Esophagus squamous epithelium (tissue), 4 donors: Measurements from ENCODE around the gene IWS1.

ENCODE experiments used
- POLR2A ChIP-seq, 4 donors: fragments of 450-650 bp; IDR thresholded peaks; one replicate each; pipeline ENCODE4 v1.6.1; 2017; ENCODE audit warnings: antibody characterized with exemption in 4 of 4, mild to moderate bottlenecking in 4 of 4, moderate library complexity in 3 of 4
- TF ChIP-seq, protein P1 (sequence below), 6 experiments: fragments of 450-650 bp in 4 of 6; fragments of 200-600 bp in 2 of 6; sonication (generic) in 2 of 6; IDR thresholded peaks; one replicate each; pipeline ENCODE4 v1.5.1; 2016 to 2019; ENCODE audit warnings: antibody characterized with exemption in 6 of 6, mild to moderate bottlenecking in 4 of 6, moderate library complexity in 4 of 6

DNA sequence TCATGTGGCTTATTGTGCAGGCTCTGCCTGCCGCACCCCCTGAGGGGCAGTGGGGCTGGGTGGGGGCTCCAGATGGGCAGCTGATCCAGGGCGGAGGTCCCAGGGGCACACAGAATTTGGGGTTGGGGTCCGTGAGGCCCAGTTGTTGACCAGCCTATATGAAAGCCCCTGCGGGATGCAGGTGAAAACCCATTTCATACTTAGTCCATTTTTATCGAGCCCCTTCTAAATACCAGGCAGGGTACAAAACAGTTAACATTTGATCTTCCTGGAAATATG, 39.8 kb upstream of the IWS1 start:
- TF ChIP-seq, protein P1, sequence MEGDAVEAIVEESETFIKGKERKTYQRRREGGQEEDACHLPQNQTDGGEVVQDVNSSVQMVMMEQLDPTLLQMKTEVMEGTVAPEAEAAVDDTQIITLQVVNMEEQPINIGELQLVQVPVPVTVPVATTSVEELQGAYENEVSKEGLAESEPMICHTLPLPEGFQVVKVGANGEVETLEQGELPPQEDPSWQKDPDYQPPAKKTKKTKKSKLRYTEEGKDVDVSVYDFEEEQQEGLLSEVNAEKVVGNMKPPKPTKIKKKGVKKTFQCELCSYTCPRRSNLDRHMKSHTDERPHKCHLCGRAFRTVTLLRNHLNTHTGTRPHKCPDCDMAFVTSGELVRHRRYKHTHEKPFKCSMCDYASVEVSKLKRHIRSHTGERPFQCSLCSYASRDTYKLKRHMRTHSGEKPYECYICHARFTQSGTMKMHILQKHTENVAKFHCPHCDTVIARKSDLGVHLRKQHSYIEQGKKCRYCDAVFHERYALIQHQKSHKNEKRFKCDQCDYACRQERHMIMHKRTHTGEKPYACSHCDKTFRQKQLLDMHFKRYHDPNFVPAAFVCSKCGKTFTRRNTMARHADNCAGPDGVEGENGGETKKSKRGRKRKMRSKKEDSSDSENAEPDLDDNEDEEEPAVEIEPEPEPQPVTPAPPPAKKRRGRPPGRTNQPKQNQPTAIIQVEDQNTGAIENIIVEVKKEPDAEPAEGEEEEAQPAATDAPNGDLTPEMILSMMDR (IDR thresholded peaks at IDR 0.05), result no peak
- no peak for TF ChIP-seq POLR2A (IDR thresholded peaks at IDR 0.05)
